Transverse colon (tissue), 4 donors: ENCODE measurements around the gene PDE4D. TPM values are rescaled to one million over a fixed set of nuclear protein-coding genes. Genes with fewer than 3 reads are reported as not detected.

Experiments
- DNase-seq: peaks from one replicate; pipeline ENCODE4 v3.0.0-alpha.2; 2019
- H3K27ac ChIP-seq, 4 donors: fragments of 200-600 bp; sonication (generic); 2 replicates each; pipeline ENCODE4 v1.5.1; 2016 to 2018; ENCODE audit warnings: inconsistent platforms in 4 of 4
- H3K27me3 ChIP-seq: fragments of 200-600 bp; sonication (generic); 2 replicates; pipeline ENCODE4 v1.5.1; 2017; ENCODE audit warnings: inconsistent platforms
- H3K36me3 ChIP-seq, 4 donors: fragments of 200-600 bp; sonication (generic); 2 replicates each; pipeline ENCODE4 v1.5.1; 2017 to 2019; ENCODE audit warnings: inconsistent platforms in 4 of 4
- H3K4me1 ChIP-seq, 4 donors: fragments of 200-600 bp; sonication (generic); 2 replicates each; pipeline ENCODE4 v1.5.1; 2017 to 2020; ENCODE audit warnings: inconsistent platforms in 4 of 4
- H3K4me3 ChIP-seq, 4 donors: fragments of 200-600 bp; sonication (generic); 1 replicate in 1 of 4; 2 replicates in 3 of 4; pipeline versions ENCODE4 v1.5.1 to v1.6.1; 2017 to 2019; ENCODE audit warnings: inconsistent platforms in 4 of 4
- H3K9me3 ChIP-seq, 2 donors: fragments of 200-600 bp; sonication (generic); 2 replicates each; pipeline ENCODE4 v1.5.1; 2017 to 2019; ENCODE audit warnings: inconsistent platforms in 2 of 2
- CTCF ChIP-seq, 5 experiments: fragments of 200-600 bp in 3 of 5; fragments of 450-650 bp in 2 of 5; sonication (generic) in 3 of 5; IDR thresholded peaks; 1 replicate in 2 of 5; 2 replicates in 3 of 5; pipeline ENCODE4 v1.5.1; 2016 to 2017; ENCODE audit warnings: antibody characterized with exemption in 5 of 5, inconsistent platforms in 3 of 5, mild to moderate bottlenecking in 2 of 5, moderate library complexity in 1 of 5
- EP300 ChIP-seq: sonication (generic); formaldehyde crosslinking; IDR thresholded peaks from one replicate; pipeline ENCODE4 v1.6.1; 2017; ENCODE audit warnings: antibody characterized with exemption, low read depth
- POLR2A ChIP-seq: fragments of 450-650 bp; IDR thresholded peaks from one replicate; pipeline ENCODE4 v1.6.1; 2016; ENCODE audit warnings: antibody characterized with exemption, mild to moderate bottlenecking, moderate library complexity
- POLR2AphosphoS5 ChIP-seq, 3 donors: sonication (generic); formaldehyde crosslinking; IDR thresholded peaks; one replicate each; pipeline ENCODE4 v1.6.1; 2016; ENCODE audit warnings: antibody characterized with exemption in 3 of 3
- WGBS, 2 donors: methylation state at CpG; one replicate each; pipeline ENCODE4 v1.1.5; 2018; ENCODE audit warnings: low coverage in 1 of 2; 5-methylcytosine and 5-hydroxymethylcytosine counted together
- in situ Hi-C, 4 donors: fragments of 200-750 bp; cut with MboI; loops; one replicate each; pipeline versions ENCODE4 v1.15.0 to v1.15.1; 2017; ENCODE audit warnings: low sequenced_read_pairs in 3 of 4, low pct_ligation_motif_present in 1 of 4, low pct_unique_long_range_greater_than_20kb in 1 of 4
- intact Hi-C: fragments of 100-400 bp; cut with DNase I; formaldehyde crosslinking; loops from one replicate; pipeline ENCODE4 v1.15.1; 2023; ENCODE audit warnings: low total_unique reads
- total RNA-seq, 4 donors: library from RNA; depleted of rRNA; stranded (reverse); fragments of >200 nt; gene quantifications; one replicate each; pipeline ENCODE4 v1.1.0, GENCODE V29; 2016

The PDE4D gene
- total RNA-seq, 4 donors from 2014 or later = 47.0 to 302 (median 73.6) TPM

- intact Hi-C loops (no loop called here), in situ Hi-C loops (no loop called here)
- H3K4me3 ChIP-seq = no peak overlapping the region
Measured at GRCh38 chr5:59086024-59086423, 807.5 kb downstream of the PDE4D start.

GRCh38 chr5:59081693-59082092 lies 811.8 kb downstream of the PDE4D start:
- TF ChIP-seq CTCF (IDR thresholded peaks at IDR 0.05) (no peak), EP300 (no peak), POLR2A (no peak)
- DNase-seq = no peak
- no peaks in the 10 kb centered on the region for H3K9me3 ChIP-seq
- 100% methylated on average over 1 of the region's 1 CpG for WGBS, 2 donors
- peaks cover 0 to 3% (median 0%) of the 10 kb centered on the region in 4 donors for H3K4me1 ChIP-seq
- peak overlapping the region in 1 of 4 donors; percentile 6 for H3K27ac ChIP-seq
- no peaks in the 10 kb centered on the region for H3K36me3 ChIP-seq
- intact Hi-C loops (no loop called here), in situ Hi-C loops (no loop called here)
- H3K4me3 ChIP-seq = no peak overlapping the region
- H3K27me3 ChIP-seq = no peaks in the 10 kb centered on the region

More at GRCh38 chr5:59086024-59086423, 807.5 kb downstream of the PDE4D start:
- no peaks in the 10 kb centered on the region for H3K27me3 ChIP-seq
- no peak overlapping the region for H3K27ac ChIP-seq
- TF ChIP-seq POLR2AphosphoS5 (IDR thresholded peaks at IDR 0.05) (no peak), POLR2A (no peak), EP300 (no peak), CTCF (IDR thresholded peaks at IDR 0.05) (no peak)
- no peaks in the 10 kb centered on the region for H3K9me3 ChIP-seq
- no peaks in the 10 kb centered on the region for H3K36me3 ChIP-seq
- no peaks in the 10 kb centered on the region for H3K4me1 ChIP-seq
- 55 to 78% methylated on average over 1 of the region's 1 CpG for whole genome bisulfite sequencing, 2 donors
- no peak for DNase-seq

DNA sequence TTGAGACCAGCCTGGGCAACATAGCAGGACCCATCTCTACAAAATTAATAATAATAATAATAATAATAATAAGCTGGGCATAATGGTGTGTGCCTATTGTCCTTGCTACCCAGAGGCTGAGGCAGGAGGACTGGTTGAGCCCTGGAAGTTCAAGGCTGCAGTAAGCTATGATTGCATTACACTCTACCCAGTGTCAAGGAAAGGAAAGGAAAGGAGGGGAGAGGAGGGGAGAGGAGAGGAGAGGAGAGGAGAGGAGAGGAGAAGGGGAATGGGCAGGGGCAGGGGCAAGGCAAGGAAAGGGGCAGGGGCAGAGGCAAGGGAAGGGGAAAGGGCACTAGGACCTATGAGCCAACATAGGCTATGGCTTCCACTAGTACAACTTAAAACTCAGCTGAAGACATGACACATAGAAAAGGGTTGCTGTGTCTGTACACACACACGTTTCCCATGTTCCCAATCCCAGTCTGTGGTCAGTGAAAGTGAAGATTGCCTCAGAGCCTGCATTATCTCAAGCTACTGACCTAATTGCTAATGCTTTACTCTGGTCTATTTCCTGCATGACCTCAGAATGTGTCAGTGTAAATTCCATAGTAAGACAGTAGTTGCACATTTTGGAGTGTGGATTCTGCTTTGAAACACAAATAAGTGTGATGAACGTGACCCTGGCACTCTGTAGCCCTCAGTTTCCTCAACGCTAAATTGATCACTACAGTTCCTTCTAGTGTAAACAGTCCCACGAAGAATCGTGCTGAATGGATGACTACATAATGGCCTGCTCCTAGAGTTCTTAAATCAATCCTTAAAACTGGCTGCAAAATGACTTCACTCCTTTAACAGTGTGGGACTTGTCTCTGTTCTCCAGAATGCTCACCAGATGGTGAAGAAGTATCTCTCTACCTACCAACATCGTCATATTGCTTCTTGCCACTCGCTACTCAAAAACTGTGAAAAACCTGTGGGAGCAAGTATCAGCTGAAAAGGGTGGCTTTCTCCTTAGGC lies 813.6 kb downstream of the PDE4D start:
- no peaks in the 10 kb centered on the region for H3K9me3 ChIP-seq
- H3K36me3 ChIP-seq = no peaks in the 10 kb centered on the region
- in situ Hi-C loops (no loop called here), intact Hi-C loops (no loop called here)
- TF ChIP-seq CTCF (IDR thresholded peaks at IDR 0.05) (no peak), POLR2AphosphoS5 (IDR thresholded peaks at IDR 0.05) (peak; percentile 39 to 86 (median 80))
- H3K4me3 ChIP-seq = no peak overlapping the region
- H3K4me1 ChIP-seq = peaks cover 0 to 3% (median 0%) of the 10 kb centered on the region in 4 donors
- peak overlapping the region; percentile 16 to 61 (median 42) for H3K27ac ChIP-seq
- DNase-seq = no peak
- 52 to 58% methylated on average over 6 to 7 of the region's 7 CpGs for WGBS, 2 donors
- no peaks in the 10 kb centered on the region for H3K27me3 ChIP-seq

- intact Hi-C loops = loop anchor here (5.0 kb wide), 1 partner anchor 35 kb away; no protein-coding TSS in a partner anchor
- WGBS, 2 donors = 93 to 98% methylated on average over 10 to 12 of the region's 12 CpGs
- Histone ChIP-seq H3K4me1 (no peaks in the 10 kb centered on the region), H3K36me3 (no peaks in the 10 kb centered on the region), H3K9me3 (no peaks in the 10 kb centered on the region), H3K4me3 (no peak overlapping the region), H3K27ac (no peak overlapping the region), H3K27me3 (no peaks in the 10 kb centered on the region)
- DNase-seq = no peak
- in situ Hi-C loops = no loop called here
- TF ChIP-seq CTCF (IDR thresholded peaks at IDR 0.05) (no peak), POLR2AphosphoS5 (IDR thresholded peaks at IDR 0.05) (no peak), EP300 (no peak), POLR2A (no peak)
Measured at GRCh38 chr5:59071755-59072549, 821.6 kb downstream of the PDE4D start.
